ENCODE measurements around the gene S100A3.

GRCh38 chr1:153550398-153550758 is 1.3 kb upstream of the S100A3 start:
- TF ChIP-seq CTCF (IDR thresholded peaks at IDR 0.05; ENCODE audit: poor library complexity, severe bottlenecking): no peak
- no peak for TF ChIP-seq REST (IDR thresholded peaks at IDR 0.05; ENCODE audit: borderline replicate concordance)
- TF ChIP-seq SMC3 (conservative IDR thresholded peaks at IDR 0.05; ENCODE audit: poor library complexity): no peak
- TF ChIP-seq POLR2AphosphoS5 (IDR thresholded peaks at IDR 0.05): no peak
- no peak for TF ChIP-seq RAD21 (conservative IDR thresholded peaks at IDR 0.05)
- TF ChIP-seq TAF1 (IDR thresholded peaks at IDR 0.05; ENCODE audit: low read depth): no peak

All from neural cell (in vitro differentiated cells).